Right atrium auricular region (tissue), 2 donors: Measurements from ENCODE around the gene THAP7. TPM values are rescaled to one million over a fixed set of nuclear protein-coding genes. Genes with fewer than 3 reads are reported as not detected.
A peak's percentile ranks its signal among the peaks of the same experiment; 100 is the strongest.

Source experiments
- DNase-seq: peaks from one replicate; pipeline ENCODE4 v3.0.0-alpha.2; 2019; ENCODE audit warnings: low spot score
- H3K27ac ChIP-seq, 2 donors: fragments of 200-600 bp; sonication (generic); 1 replicate in 1 of 2; 2 replicates in 1 of 2; pipeline ENCODE4 v1.5.1; 2016 to 2019
- H3K27me3 ChIP-seq, 2 donors: fragments of 200-600 bp; sonication (generic); one replicate each; pipeline versions ENCODE4 v1.5.1 to v1.6.0; 2017 to 2019
- H3K36me3 ChIP-seq: fragments of 200-600 bp; sonication (generic); one replicate; pipeline ENCODE4 v1.5.1; 2016
- H3K4me1 ChIP-seq, 2 donors: fragments of 200-600 bp; sonication (generic); one replicate each; pipeline versions ENCODE4 v1.5.1 to v1.6.0; 2017 to 2019
- H3K4me3 ChIP-seq, 2 donors: fragments of 200-600 bp; sonication (generic); 1 replicate in 1 of 2; 2 replicates in 1 of 2; pipeline ENCODE4 v1.5.1; 2017 to 2019; ENCODE audit warnings: mild to moderate bottlenecking in 1 of 2, moderate library complexity in 1 of 2
- H3K9me3 ChIP-seq, 2 donors: fragments of 200-600 bp; sonication (generic); one replicate each; pipeline ENCODE4 v1.5.1; 2019
- total RNA-seq, 2 donors: library from RNA; depleted of rRNA; stranded (reverse); fragments of >200 nt; gene quantifications; one replicate each; pipeline ENCODE4 v1.1.0, GENCODE V29; 2016
- TF ChIP-seq, protein P1 (sequence below), 2 donors: fragments of 200-600 bp; sonication (generic); IDR thresholded peaks; one replicate each; pipeline ENCODE4 v1.5.1; 2019; ENCODE audit warnings: antibody characterized with exemption in 2 of 2

The THAP7 gene
- total RNA-seq, 2 donors from 2014 or later: 39.8 to 51.1 TPM

DNA sequence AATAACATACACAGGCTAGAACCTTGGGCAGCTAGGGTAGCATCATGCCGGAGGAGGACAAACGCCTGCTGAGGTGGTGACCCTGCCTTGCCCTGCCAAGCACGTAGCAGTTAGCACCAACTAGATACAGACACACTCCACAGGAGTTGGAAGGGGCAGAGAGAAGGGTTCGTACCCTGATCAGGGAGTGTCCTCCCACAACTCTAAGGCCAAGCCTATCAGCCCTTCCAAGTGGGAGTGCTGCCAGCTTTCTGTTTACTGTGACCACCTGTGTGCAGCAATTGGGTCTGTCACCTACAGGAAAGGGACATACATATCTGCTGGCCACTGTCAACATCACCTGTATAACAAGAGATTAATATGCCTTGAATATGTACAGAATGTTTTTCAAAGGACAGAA lies 1.9 kb upstream of the THAP7 start:
- Histone ChIP-seq H3K4me1 (peaks cover 0 to 34% of the 10 kb centered on the region in 2 donors), H3K4me3 (no peak overlapping the region), H3K9me3 (no peaks in the 10 kb centered on the region), H3K27ac (no peak overlapping the region), H3K36me3 (peaks cover 14% of the 10 kb centered on the region), H3K27me3 (no peaks in the 10 kb centered on the region)
- TF ChIP-seq, protein P1, sequence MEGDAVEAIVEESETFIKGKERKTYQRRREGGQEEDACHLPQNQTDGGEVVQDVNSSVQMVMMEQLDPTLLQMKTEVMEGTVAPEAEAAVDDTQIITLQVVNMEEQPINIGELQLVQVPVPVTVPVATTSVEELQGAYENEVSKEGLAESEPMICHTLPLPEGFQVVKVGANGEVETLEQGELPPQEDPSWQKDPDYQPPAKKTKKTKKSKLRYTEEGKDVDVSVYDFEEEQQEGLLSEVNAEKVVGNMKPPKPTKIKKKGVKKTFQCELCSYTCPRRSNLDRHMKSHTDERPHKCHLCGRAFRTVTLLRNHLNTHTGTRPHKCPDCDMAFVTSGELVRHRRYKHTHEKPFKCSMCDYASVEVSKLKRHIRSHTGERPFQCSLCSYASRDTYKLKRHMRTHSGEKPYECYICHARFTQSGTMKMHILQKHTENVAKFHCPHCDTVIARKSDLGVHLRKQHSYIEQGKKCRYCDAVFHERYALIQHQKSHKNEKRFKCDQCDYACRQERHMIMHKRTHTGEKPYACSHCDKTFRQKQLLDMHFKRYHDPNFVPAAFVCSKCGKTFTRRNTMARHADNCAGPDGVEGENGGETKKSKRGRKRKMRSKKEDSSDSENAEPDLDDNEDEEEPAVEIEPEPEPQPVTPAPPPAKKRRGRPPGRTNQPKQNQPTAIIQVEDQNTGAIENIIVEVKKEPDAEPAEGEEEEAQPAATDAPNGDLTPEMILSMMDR (IDR thresholded peaks at IDR 0.05): no peak
- DNase-seq: no peak

DNA sequence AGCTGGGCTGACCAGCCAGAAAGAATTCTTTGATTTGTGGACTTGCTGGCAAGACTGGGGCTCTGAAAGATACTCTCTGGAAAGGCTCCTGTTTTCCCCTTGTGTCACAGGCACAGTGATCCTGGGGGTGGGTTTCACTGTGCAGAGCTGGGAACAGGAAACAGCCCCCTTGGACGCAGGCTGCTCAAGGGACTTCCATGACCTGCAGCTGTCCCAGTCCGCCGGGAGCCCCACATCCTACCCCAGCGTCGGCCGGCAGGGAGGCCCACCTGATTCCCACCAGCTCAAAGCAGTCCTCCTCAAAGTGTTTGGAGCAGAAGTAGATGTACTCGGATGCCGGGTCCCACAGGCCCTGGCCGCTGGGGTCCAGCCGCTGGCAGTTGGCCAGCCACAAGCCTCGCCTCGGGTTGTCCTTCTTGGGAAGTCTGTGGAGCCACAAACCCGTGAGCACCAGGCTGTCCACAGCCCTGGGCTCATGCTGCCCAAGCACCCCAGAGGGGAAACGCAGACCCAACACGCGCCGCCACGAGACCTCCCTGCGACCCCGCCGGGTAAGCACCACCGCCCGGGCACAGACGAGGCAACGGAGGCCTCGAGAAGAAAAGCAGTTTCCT lies 824 bp downstream of the THAP7 start:
- Histone ChIP-seq H3K27ac (peak overlapping the region; percentile 97 to 99), H3K9me3 (no peaks in the 10 kb centered on the region), H3K27me3 (no peaks in the 10 kb centered on the region), H3K36me3 (peaks cover 38% of the 10 kb centered on the region), H3K4me1 (peaks cover 0 to 34% of the 10 kb centered on the region in 2 donors), H3K4me3 (peak overlapping the region; percentile 76 to 77)
- DNase-seq: no peak
- TF ChIP-seq, protein P1 (IDR thresholded peaks at IDR 0.05): no peak

DNA sequence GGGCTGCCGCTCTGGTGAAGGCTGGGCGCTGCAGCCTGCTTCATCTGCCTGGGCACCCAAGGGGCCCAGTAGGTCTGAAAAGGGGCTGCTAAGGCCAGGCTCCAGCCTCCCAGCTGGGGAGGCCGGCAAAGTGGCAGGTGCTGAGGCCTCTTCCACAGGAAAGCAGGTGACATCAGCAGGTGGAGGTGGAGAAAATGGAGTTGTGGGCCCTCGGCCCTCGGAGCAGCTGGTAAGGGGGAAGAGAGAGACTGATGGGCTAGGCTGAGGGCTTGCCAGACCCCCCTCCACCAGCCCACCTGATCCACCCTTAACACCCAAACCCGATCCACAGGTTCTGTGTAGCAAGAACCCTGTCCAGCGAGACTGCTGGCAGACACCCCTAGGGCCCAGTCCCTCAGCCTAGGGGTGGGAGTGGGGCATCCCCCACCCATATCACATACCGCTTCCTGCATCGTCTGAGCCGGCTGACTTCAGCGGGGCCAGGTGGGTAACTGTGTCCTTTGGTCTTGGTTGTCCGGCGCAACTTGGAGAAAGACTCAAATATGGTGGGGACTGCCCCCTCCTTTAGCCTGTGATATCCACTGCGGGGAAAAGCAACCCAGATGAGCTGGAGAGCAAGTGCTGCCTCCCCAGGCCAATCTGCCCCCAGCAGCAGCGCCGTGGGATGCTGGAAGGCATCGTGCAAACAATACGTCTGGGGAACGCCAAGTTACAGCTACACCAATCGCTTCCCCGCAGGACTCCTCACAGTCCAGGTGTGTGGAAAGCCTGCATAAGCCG lies 1.5 kb downstream of the THAP7 start:
- TF ChIP-seq, protein P1 (IDR thresholded peaks at IDR 0.05): no peak
- H3K27ac ChIP-seq: peak overlapping the region; percentile 97 to 99
- peaks cover 45% of the 10 kb centered on the region for H3K36me3 ChIP-seq
- no peaks in the 10 kb centered on the region for H3K9me3 ChIP-seq
- H3K4me1 ChIP-seq: peaks cover 0 to 34% of the 10 kb centered on the region in 2 donors
- DNase-seq: no peak
- peak overlapping the region; percentile 76 to 77 for H3K4me3 ChIP-seq
- no peaks in the 10 kb centered on the region for H3K27me3 ChIP-seq

DNA sequence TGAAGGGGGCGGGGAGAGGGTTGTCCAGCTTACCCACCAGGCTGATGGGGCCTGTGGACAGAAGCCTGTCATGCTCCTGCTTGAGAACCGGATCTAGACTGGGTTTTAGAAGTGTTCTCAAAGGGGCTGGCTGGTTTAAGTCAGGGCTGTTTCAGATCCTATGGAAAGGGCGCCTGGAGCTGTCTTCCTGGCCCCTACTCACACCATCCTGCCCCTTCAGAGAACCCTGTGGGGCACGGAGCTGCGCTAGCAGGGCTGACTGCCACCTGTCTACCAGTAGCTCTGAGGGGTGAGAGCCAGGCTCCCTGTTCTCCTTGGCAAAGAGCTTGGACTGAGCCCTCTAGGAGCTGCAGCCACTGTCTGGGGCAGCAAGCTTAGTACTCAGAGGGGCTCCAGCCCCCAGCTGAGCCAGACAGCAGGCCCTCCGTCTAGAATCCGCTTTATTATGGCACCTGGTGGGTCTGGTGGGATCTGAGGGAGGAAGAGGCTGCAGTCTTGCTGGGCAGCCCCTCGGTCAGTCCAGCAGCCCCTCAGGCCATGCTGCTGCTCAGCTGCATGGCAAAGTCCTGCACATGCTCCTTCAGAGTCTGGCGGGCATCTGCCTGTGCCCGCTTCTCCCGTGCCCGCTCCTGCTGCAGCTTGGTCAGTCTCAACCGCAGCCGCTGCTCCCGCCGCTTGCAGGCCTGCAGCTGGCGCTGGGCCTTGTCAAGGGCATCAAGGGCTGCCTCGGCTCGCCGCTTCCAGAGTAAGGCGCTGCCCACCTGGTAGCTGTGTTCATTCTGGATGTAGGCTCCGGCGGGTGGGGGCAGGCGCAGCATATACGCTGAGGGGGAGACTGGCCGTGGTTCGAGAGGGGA lies 2.3 kb downstream of the THAP7 start:
- no peak overlapping the region for H3K4me3 ChIP-seq
- H3K27me3 ChIP-seq: no peaks in the 10 kb centered on the region
- TF ChIP-seq, protein P1 (IDR thresholded peaks at IDR 0.05): no peak
- no peaks in the 10 kb centered on the region for H3K9me3 ChIP-seq
- no peak for DNase-seq
- no peak overlapping the region for H3K27ac ChIP-seq
- peaks cover 51% of the 10 kb centered on the region for H3K36me3 ChIP-seq
- peaks cover 0 to 34% of the 10 kb centered on the region in 2 donors for H3K4me1 ChIP-seq

DNA sequence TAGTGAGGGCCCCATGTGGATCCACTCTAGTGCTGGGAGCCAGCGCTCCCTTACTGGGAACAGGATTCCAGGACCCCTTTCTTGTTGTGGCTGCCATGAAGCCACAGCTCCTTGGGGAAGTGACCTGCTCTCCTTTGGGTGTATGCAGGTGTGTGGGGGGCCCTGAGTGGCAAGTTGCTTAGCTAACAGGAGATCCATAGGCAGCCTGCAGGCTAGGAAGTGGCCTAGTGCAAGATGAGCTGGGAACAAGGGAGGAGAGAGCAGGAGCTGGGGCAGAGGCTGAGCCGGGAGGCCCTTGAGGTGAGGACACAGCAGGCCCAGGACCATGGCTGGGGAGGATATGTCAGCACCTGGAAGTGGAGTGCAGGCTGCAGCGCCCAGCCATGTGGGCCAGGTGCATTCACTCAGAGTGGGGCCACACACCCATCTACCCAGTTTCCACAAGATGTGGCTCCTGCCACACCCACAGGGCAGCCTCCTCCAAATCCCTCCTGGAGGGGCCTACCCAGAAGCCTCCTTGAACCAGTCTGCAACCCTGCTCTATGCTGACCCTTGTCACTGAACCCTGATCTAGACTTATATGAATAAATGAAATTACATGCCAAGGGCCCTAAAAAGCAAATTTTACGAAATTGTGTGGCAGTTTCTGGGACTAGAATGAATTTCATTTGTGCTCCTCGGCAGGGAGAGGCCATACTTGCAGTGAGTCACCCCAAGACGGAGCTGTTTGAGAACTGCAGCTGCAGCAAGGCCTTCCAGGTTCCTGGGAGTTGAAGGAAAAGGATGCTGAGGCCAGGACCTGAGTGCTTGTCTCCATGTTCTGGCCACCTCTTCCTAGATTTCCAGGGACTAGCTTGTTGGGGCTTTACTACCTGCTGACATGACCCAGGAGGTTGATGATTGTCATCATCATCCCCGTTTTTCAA lies 3.2 kb downstream of the THAP7 start:
- peaks cover 0 to 30% of the 10 kb centered on the region in 2 donors for H3K4me1 ChIP-seq
- H3K36me3 ChIP-seq: peaks cover 53% of the 10 kb centered on the region
- H3K9me3 ChIP-seq: no peaks in the 10 kb centered on the region
- no peak overlapping the region for H3K27ac ChIP-seq
- DNase-seq: no peak
- H3K27me3 ChIP-seq: no peaks in the 10 kb centered on the region
- TF ChIP-seq, protein P1 (IDR thresholded peaks at IDR 0.05): no peak
- H3K4me3 ChIP-seq: no peak overlapping the region
